ENCODE data around the gene SLAMF8.

Gene SLAMF8

DNA sequence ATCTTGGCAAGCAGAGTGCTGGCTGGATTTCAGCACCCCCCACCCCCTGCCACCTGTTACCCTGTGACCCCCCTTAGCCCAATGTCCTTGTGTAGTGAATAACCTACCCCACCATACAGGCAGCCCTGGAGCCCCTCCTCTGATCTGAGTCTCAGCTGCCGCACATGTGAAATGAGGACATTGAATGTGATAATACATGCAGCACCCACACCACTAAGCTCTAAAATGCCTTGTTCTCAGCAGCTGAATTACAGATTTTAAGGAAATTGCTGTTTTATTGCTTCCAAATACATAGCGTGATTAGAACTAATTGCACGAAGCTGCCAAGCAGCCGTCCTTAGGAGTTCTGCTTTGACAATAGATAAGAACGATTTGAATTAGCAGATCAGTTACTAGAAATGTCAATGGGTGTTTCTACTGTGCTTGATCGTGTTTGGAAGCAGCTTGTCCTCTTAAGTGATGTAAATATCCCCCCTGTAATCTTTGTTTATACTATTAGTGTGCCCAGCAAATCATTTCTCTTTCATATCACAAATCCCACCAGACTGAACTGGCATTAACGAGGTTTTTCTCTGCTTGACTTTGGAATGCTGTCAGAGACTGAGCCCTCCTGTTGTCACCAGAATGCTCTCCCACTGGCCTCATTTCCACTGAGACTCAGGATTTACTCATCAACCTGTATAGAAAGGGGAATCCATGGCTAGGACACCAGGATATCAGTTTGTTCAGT lies 4.9 kb downstream of the SLAMF8 start:
- TF ChIP-seq, protein P1, sequence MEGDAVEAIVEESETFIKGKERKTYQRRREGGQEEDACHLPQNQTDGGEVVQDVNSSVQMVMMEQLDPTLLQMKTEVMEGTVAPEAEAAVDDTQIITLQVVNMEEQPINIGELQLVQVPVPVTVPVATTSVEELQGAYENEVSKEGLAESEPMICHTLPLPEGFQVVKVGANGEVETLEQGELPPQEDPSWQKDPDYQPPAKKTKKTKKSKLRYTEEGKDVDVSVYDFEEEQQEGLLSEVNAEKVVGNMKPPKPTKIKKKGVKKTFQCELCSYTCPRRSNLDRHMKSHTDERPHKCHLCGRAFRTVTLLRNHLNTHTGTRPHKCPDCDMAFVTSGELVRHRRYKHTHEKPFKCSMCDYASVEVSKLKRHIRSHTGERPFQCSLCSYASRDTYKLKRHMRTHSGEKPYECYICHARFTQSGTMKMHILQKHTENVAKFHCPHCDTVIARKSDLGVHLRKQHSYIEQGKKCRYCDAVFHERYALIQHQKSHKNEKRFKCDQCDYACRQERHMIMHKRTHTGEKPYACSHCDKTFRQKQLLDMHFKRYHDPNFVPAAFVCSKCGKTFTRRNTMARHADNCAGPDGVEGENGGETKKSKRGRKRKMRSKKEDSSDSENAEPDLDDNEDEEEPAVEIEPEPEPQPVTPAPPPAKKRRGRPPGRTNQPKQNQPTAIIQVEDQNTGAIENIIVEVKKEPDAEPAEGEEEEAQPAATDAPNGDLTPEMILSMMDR (IDR thresholded peaks at IDR 0.05; ENCODE audit: borderline replicate concordance, control extremely low read depth, extremely low read depth, insufficient read depth, missing control alignments), result no peak
- DNase-seq (ENCODE audit: low spot score), result no peak
- in situ Hi-C loops (cut with MboI; ENCODE audit: low sequenced_read_pairs, unreplicated experiment), result no loop called here

DNA sequence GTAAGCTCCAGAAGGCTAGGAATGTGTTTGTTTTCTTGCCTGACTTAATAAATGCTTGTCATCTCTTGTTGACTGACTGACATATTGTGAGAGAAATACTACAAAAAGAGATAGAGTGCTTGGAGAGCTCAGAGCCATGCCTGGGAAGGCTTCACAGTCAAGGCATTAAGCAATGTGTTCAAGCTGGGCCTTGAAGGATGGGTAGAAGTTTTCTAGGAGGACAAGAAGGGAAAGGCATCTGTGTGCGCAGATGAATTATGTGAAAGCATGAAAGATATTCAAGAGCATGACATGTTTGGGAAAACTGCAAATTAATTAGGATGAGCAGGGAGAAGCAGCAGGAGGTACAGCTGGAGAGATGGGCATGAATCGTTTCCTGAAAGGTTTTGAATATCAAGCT lies 5.6 kb downstream of the SLAMF8 start:
- TF ChIP-seq, protein P1 (IDR thresholded peaks at IDR 0.05; ENCODE audit: borderline replicate concordance, control extremely low read depth, extremely low read depth, insufficient read depth, missing control alignments), result no peak
- DNase-seq (ENCODE audit: low spot score), result no peak
- in situ Hi-C loops (cut with MboI; ENCODE audit: low sequenced_read_pairs, unreplicated experiment), result no loop called here

DNA sequence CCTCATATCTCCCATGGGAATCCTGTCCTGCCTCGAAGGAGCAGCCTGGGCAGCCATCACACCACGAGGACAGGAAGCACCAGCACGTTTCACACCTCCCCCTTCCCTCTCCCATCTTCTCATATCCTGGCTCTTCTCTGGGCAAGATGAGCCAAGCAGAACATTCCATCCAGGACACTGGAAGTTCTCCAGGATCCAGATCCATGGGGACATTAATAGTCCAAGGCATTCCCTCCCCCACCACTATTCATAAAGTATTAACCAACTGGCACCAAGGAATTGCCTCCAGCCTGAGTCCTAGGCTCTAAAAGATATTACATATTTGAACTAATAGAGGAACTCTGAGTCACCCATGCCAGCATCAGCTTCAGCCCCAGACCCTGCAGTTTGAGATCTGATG lies 8.7 kb downstream of the SLAMF8 start:
- TF ChIP-seq, protein P1 (IDR thresholded peaks at IDR 0.05; ENCODE audit: borderline replicate concordance, control extremely low read depth, extremely low read depth, insufficient read depth, missing control alignments), result no peak
- no peak for DNase-seq (ENCODE audit: low spot score)
- in situ Hi-C loops (cut with MboI; ENCODE audit: low sequenced_read_pairs, unreplicated experiment), result no loop called here

DNA sequence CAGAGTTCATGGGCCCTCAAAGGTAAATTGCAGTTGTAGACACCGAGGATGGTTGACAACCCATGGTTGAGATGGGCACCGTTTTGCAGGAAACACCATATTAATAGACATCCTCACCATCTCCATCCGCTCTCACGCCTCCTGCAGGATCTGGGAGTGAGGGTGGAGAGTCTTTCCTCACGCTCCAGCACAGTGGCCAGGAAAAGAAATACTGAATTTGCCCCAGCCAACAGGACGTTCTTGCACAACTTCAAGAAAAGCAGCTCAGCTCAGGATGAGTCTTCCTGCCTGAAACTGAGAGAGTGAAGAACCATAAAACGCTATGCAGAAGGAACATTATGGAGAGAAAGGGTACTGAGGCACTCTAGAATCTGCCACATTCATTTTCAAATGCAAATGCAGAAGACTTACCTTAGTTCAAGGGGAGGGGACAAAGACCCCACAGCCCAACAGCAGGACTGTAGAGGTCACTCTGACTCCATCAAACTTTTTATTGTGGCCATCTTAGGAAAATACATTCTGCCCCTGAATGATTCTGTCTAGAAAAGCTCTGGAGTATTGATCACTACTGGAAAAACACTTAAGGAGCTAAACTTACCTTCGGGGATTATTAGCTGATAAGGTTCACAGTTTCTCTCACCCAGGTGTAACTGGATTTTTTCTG lies 9.3 kb downstream of the SLAMF8 start:
- in situ Hi-C loops (cut with MboI; ENCODE audit: low sequenced_read_pairs, unreplicated experiment), result no loop called here
- TF ChIP-seq, protein P1 (IDR thresholded peaks at IDR 0.05; ENCODE audit: borderline replicate concordance, control extremely low read depth, extremely low read depth, insufficient read depth, missing control alignments), result no peak
- DNase-seq (ENCODE audit: low spot score), result no peak

DNA sequence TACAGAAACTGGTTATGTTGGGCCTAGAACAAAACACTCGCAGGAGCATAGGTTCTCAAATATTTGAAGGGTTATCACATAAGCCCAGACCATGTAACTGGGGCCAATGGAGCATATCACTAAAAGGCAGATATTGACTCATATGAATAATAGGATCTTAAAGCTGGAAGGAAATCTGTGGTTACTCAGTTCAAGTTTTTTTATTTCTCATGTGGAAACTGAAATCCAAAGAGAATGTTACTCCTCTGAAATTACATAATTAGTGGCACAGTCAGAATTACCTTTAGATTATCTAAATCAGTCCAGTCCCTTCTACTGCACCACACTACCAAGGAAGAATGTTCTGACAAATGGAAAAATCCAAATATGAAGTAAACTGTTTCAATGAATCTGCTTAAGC lies 12.0 kb downstream of the SLAMF8 start:
- in situ Hi-C loops (cut with MboI; ENCODE audit: low sequenced_read_pairs, unreplicated experiment), result no loop called here
- TF ChIP-seq, protein P1 (IDR thresholded peaks at IDR 0.05; ENCODE audit: borderline replicate concordance, control extremely low read depth, extremely low read depth, insufficient read depth, missing control alignments), result no peak
- DNase-seq (ENCODE audit: low spot score), result no peak

DNA sequence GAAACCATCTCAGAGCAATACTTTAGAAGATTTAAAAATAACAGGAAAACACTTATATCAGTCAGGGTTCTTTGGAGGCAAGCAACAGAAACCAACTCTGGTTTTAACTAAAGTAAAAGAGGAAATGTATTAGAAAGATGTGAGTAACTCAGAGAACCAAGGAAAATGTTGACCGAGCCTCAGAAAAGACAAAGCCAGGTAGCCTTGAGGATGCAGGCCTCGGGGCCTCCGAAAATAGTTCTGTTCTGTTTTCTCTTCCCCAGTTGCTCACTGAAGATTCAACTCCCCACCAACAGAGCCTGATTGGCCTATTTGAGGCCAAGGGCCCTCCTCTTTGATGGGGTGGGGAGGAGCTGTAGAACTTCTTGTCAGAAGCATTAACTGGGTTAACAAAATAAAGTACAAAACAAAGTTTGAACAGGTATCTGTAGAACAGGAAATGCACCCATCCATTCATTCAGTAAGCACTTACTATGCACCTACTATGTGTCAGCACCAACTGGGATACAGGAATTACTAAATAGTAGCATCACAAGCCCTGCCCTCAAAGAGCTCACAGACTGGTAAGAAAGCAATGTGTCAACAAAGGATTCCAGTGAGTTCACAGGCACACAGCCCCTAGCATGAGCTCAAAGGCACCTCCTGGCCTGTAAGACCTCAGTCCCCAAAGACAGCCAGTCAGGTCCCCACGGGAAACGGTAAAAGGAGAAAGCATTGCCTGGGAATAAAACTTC lies 12.6 kb downstream of the SLAMF8 start:
- peak; percentile 62 for DNase-seq (ENCODE audit: low spot score)
- in situ Hi-C loops (cut with MboI; ENCODE audit: low sequenced_read_pairs, unreplicated experiment), result no loop called here
- TF ChIP-seq, protein P1 (IDR thresholded peaks at IDR 0.05; ENCODE audit: borderline replicate concordance, control extremely low read depth, extremely low read depth, insufficient read depth, missing control alignments), result no peak

All from GM13976 (cell line).